Mammary epithelial cell (primary cell): ENCODE data around the gene IQGAP1.

ENCODE experiments used
- CTCF ChIP-seq, 2 donors: IDR thresholded peaks in 1 of 2; conservative IDR thresholded peaks in 1 of 2; 2 replicates each; pipeline ENCODE4 v1.5.1; 2011 to 2012; ENCODE audit warnings: inconsistent platforms in 2 of 2, low read length in 2 of 2, mild to moderate bottlenecking in 2 of 2, control low read depth in 1 of 2, low read depth in 1 of 2; ENCODE audit not compliant: insufficient read depth in 1 of 2; ENCODE audit errors: extremely low read depth in 1 of 2
- EZH2 ChIP-seq: IDR thresholded peaks from 2 replicates; pipeline ENCODE4 v1.6.1; 2012; ENCODE audit warnings: low read length, inconsistent platforms, borderline replicate concordance

DNA sequence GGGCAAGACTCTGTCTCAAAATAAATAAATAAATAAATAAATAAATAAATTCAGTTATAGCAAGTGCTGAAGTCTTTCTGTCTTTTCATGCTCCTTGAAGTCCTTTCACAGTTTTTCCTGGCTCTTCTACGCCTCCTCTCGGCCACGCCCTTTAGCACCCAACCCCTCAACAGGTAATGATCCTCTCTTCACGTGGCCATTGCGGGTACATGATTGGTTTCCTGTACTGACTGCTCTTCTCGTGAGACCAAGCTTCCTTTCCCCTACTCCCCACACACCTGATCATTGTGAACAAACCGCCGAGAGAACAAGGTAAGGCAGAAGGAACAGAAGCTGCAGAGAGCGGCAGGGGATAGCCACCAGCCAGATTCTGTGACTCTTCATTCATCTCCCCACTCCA is 38.2 kb upstream of the IQGAP1 start:
- TF ChIP-seq CTCF (conservative IDR thresholded peaks at IDR 0.05 in 1 of 2, IDR thresholded peaks at IDR 0.05 in 1 of 2; ENCODE audit: extremely low read depth in 1 of 2, insufficient read depth in 1 of 2, low read depth in 1 of 2, low read length in 2 of 2) (no peak), EZH2 (no peak)
